ENCODE data around the gene CLEC2D.

DNA sequence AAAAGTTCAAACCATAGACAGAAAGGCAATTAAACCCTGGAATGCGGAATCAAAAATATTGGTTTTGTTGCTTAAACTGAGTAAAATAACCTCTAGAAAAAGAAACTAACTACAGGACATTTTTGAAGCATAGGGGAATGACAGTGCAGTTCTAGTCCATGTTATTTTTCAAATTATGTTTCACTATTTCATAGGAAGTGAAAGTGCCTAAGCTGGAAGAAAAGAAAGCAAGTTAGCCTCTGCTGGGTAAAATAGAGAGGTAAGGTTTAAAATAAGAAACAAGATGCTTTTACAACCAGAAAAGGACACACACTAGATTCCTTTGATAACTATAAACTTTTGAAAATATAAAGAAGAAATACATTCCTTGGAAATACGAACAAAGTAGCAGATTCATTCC, 62.3 kb downstream of the CLEC2D start:
- TF ChIP-seq, protein P1, sequence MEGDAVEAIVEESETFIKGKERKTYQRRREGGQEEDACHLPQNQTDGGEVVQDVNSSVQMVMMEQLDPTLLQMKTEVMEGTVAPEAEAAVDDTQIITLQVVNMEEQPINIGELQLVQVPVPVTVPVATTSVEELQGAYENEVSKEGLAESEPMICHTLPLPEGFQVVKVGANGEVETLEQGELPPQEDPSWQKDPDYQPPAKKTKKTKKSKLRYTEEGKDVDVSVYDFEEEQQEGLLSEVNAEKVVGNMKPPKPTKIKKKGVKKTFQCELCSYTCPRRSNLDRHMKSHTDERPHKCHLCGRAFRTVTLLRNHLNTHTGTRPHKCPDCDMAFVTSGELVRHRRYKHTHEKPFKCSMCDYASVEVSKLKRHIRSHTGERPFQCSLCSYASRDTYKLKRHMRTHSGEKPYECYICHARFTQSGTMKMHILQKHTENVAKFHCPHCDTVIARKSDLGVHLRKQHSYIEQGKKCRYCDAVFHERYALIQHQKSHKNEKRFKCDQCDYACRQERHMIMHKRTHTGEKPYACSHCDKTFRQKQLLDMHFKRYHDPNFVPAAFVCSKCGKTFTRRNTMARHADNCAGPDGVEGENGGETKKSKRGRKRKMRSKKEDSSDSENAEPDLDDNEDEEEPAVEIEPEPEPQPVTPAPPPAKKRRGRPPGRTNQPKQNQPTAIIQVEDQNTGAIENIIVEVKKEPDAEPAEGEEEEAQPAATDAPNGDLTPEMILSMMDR (IDR thresholded peaks at IDR 0.05), result no peak
- TF ChIP-seq POLR2A (IDR thresholded peaks at IDR 0.05), result peak in 1 of 4 donors; percentile 24
